GM13977 (cell line): ENCODE measurements around the gene SMARCA2.

ENCODE experiments used
- DNase-seq: peaks from one replicate; pipeline ENCODE4 v3.0.0; 2012; ENCODE audit warnings: low spot score
- in situ Hi-C: fragments of 300-500 bp; cut with MboI; formaldehyde crosslinking; loops from one replicate; pipeline ENCODE4 v1.12.0; 2022; ENCODE audit warnings: low sequenced_read_pairs, low pct_unique_long_range_greater_than_20kb, mixed read lengths, inconsistent platforms; ENCODE audit not compliant: unreplicated experiment
- TF ChIP-seq, protein P1 (sequence below): IDR thresholded peaks from 2 replicates; pipeline ENCODE4 v1.5.1; 2012; ENCODE audit warnings: mild to moderate bottlenecking, control low read depth; ENCODE audit not compliant: insufficient read depth; ENCODE audit errors: extremely low read depth, missing control alignments

The SMARCA2 gene

DNA sequence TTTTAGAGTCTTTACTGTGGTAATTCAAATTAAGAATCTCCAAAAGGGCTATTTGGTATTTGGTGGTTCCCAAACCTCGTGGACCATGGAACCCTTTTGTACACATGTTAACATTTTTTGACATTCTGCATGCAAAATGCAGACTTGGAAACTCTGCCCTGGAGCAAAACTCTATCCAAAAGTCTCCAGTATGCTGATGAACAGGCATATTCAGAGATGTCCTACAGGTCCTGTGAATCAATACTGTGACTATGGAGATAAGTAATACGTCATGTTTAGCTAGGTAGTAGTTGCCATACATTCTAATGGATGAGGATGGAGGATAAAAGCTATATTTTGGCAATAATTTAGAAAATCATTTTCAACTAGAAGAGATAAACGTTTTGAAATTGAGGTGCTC lies 218.1 kb downstream of the SMARCA2 start:
- TF ChIP-seq, protein P1, sequence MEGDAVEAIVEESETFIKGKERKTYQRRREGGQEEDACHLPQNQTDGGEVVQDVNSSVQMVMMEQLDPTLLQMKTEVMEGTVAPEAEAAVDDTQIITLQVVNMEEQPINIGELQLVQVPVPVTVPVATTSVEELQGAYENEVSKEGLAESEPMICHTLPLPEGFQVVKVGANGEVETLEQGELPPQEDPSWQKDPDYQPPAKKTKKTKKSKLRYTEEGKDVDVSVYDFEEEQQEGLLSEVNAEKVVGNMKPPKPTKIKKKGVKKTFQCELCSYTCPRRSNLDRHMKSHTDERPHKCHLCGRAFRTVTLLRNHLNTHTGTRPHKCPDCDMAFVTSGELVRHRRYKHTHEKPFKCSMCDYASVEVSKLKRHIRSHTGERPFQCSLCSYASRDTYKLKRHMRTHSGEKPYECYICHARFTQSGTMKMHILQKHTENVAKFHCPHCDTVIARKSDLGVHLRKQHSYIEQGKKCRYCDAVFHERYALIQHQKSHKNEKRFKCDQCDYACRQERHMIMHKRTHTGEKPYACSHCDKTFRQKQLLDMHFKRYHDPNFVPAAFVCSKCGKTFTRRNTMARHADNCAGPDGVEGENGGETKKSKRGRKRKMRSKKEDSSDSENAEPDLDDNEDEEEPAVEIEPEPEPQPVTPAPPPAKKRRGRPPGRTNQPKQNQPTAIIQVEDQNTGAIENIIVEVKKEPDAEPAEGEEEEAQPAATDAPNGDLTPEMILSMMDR = no peak

DNA sequence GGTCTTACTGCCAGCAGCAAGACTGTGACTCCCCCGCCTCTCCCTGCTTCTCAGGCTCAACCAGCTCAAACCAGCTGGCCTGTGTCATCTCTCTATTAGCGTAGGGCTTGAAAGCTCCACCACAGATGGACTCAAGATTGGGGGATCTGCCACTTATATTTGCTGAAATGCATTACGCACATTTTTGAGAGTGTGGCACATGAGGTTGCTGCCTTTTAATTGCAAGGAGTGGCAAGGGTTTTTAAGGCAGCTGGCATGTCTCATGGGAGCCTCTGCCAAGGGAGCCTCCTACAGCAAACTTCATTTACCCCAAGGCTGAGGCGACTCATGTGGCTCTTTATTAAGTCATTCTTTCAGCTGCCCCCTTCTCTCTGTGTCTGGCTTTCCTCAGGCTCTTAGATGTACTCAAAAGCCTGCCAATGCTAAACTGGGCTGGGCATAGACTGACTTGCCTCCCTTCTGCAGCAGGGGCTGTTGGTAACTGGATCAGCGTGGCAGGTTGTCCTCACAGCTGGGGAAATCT lies 219.3 kb downstream of the SMARCA2 start:
- no peak for DNase-seq
- in situ Hi-C loops = no loop called here

More for the DNA sequence above, 218.1 kb downstream of the SMARCA2 start:
- in situ Hi-C loops = no loop called here
- no peak for DNase-seq

DNA sequence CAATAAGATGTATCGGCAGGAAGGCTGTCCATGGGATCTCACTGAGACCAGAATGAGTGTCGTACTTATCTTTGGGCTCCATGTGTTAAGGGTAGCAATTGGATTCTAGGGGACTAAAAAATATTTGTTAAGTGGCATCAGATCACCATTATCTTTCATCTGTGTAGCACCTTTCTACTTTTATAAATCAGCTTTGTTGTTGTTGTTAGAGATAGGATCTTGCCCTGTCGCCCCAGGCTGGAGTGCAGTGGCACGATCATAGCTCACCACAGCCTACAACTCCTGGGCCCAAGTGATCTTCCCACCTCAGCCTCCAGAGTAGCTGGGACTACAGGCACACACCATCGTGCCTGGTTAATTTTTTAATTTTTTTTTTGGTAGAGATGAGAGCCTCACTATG lies 220.5 kb downstream of the SMARCA2 start:
- TF ChIP-seq, protein P1 = no peak

More for the DNA sequence above, 219.3 kb downstream of the SMARCA2 start:
- TF ChIP-seq, protein P1 = no peak

DNA sequence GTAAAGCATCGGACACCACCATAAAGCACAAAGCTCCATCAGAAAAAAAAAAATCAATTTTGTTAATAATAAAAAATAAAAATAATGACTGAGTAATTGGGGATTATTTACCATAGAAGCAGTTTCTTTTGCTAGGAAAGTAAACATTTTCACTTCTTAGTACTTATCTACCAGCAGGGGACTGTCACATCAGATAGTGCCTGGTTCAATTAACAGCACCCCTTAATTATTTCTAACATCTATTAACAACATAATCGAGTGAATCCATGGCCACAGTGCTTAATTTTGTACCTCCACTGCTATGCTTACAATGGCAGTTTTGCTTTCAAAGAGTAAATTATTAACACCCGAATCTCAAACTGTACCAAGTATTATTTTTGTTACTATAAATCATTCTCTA lies 221.7 kb downstream of the SMARCA2 start:
- no peak for DNase-seq
- in situ Hi-C loops = no loop called here
- TF ChIP-seq, protein P1 = no peak

More for the DNA sequence above, 220.5 kb downstream of the SMARCA2 start:
- DNase-seq = no peak
- in situ Hi-C loops = no loop called here

DNA sequence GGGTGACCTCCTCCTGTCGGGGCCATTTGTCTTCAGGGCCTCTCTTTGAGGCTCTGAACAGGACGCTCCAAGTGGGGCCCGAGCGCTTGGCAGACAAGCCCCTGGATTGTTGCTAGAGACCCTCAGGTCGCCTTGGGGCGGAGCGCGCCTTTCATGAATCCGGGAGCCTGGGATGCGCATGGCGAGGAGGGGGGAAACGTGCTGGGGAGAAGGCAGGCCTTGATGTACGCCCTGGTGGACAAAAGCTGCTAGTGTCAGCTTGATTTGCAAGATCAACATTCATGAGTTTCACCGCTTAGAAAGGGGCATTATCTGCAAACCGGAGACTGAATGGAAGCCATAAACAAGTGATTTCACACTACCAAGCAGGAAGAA lies 226.3 kb downstream of the SMARCA2 start:
- TF ChIP-seq, protein P1 = peak; percentile 9
- in situ Hi-C loops = no loop called here
- no peak for DNase-seq

DNA sequence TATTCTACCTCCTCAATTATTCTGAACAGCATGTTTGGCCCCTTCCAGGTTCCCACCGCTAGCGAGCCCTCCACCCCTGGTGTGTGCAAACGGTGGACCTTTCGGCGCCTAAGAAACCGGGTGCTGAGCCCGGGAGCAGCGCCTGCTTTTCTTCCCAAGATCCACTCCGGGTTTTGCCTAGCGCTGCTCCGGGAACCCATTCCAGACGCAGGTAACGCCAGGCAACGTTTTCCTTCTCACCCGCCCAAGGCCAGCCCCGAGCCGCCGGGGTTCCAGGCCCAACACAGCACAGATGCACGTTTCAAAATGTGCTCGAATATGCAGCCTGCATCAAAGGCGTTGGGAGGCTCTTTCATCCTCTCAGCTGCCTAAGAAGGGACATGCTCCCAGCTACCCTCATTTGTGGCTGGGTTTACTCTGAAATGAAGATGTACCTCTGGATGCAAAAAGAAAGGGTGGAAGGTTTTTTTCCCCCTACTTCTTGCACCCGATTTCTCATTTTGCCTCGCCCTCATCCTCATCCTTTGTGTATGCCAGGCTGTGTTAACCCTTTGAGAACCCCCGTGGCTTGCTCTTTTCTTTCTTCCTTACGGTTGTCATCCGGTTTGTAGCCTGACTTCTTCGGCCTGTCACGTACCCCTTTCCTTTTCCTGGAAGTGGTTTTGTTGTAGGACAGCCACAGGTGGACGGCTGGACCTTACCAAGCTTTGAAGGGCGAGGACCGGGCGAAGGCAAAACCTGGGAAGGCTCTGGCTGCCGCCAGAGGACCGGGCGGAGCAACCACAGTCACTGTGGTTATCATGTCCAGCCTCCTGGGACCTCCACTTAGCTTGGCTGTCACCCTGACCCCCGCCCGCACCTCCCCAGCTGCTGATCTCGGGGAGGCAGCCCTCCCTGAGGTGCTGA lies 226.9 kb downstream of the SMARCA2 start:
- in situ Hi-C loops = no loop called here
- peak; percentile 58 for DNase-seq
- TF ChIP-seq, protein P1 = no peak
